Activated T-helper 1 cell treated with Interleukin-2 at 50 U/mL for 16 hours (primary cell): Measurements from ENCODE around the gene FSTL1.

Experiments
- DNase-seq: peaks from one replicate; pipeline ENCODE4 v3.0.0-alpha.2; 2020; ENCODE audit warnings: low read depth

The FSTL1 gene

GRCh38 chr3:120352017-120352416 is 98.8 kb downstream of the FSTL1 start:
- no peak for DNase-seq

- DNase-seq, result no peak
These were observed 100.3 kb downstream of the FSTL1 start for GRCh38 chr3:120350401-120350941.

GRCh38 chr3:120349855-120350125 is 101.0 kb downstream of the FSTL1 start:
- no peak for DNase-seq

GRCh38 chr3:120348991-120349854 is 101.6 kb downstream of the FSTL1 start, which contains the start of gene LRRC58:
TSS of gene LRRC58 (minus strand) at chr3:120349354. CDS start at chr3:120349243, 111 bp downstream.
- DNase-seq, result peak; percentile 82

- DNase-seq, result peak; percentile 40
These were observed 102.5 kb downstream of the FSTL1 start for GRCh38 chr3:120348065-120348990.

- DNase-seq, result no peak
These were observed 106.4 kb downstream of the FSTL1 start for GRCh38 chr3:120344349-120344748.
